Measurements from ENCODE around the gene LDLRAD3.

GRCh38 chr11:36059660-36060059 is 115.8 kb downstream of the LDLRAD3 start:
- no peak for TF ChIP-seq CTCF (IDR thresholded peaks at IDR 0.05 in 2 of 3, conservative IDR thresholded peaks at IDR 0.05 in 1 of 3; ENCODE audit: borderline replicate concordance in 1 of 3, insufficient read depth in 1 of 3, low read depth in 2 of 3, low read length in 2 of 3)
- TF ChIP-seq POLR2A (IDR thresholded peaks at IDR 0.05; ENCODE audit: borderline replicate concordance, extremely low read depth, insufficient read depth, insufficient read length) = no peak
- TF ChIP-seq TCF7L2 (IDR thresholded peaks at IDR 0.05; ENCODE audit: borderline replicate concordance, extremely low read depth, insufficient read depth, insufficient read length) = no peak
- TF ChIP-seq ELF1 (IDR thresholded peaks at IDR 0.05; ENCODE audit: borderline replicate concordance, low read depth) = no peak
- no peak for TF ChIP-seq YY1 (IDR thresholded peaks at IDR 0.05; ENCODE audit: extremely low read depth, insufficient replicate concordance, low read depth, low read length)
- TF ChIP-seq EGR1 (IDR thresholded peaks at IDR 0.05; ENCODE audit: low read depth) = no peak
- no peak for TF ChIP-seq MAX (IDR thresholded peaks at IDR 0.05)
- TF ChIP-seq SP1 (IDR thresholded peaks at IDR 0.05; ENCODE audit: low read depth) = no peak
- no peak for TF ChIP-seq EZH2 (IDR thresholded peaks at IDR 0.05)
- TF ChIP-seq REST (IDR thresholded peaks at IDR 0.05; ENCODE audit: low read depth) = no peak
